OCI-LY3 (cell line): ENCODE data around the gene TMEM200B.
"Not testable (repeated sequence)": the region's sequence is repeated elsewhere in the genome, so short reads cannot be mapped to it uniquely, and the experiment has no call there.

ENCODE experiments used
- H2AFZ ChIP-seq: fragments of 200-600, 300-600 bp; shearing (Covaris generic); 2 replicates; pipeline ENCODE4 v1.6.0; 2014; ENCODE audit warnings: antibody characterized with exemption, low read depth, low read length
- H3K27ac ChIP-seq: fragments of 200-600, 300-600 bp; sonication (generic); 2 replicates; pipeline ENCODE4 v1.5.1; 2014; ENCODE audit warnings: mild to moderate bottlenecking, low read length, moderate library complexity, mixed read lengths
- H3K27me3 ChIP-seq: fragments of 200-600, 300-600 bp; sonication (generic); 2 replicates; pipeline ENCODE4 v1.6.1; 2014; ENCODE audit warnings: low read depth, low read length, mixed read lengths
- H3K36me3 ChIP-seq: fragments of 200-600, 300-600 bp; sonication (generic); replicated peaks from 2 replicates; pipeline ENCODE3; 2014; ENCODE audit warnings: low read depth, low read length, mixed read lengths
- H3K4me1 ChIP-seq: fragments of 300-600, 200-600 bp; sonication (generic); 2 replicates; pipeline ENCODE4 v1.6.1; 2014; ENCODE audit warnings: low read length, mixed read lengths
- H3K4me2 ChIP-seq: fragments of 200-600, 300-600 bp; sonication (generic); 2 replicates; pipeline ENCODE4 v1.6.1; 2014; ENCODE audit warnings: low read length, mixed read lengths
- H3K4me3 ChIP-seq: fragments of 300-600, 200-600 bp; sonication (generic); 2 replicates; pipeline ENCODE4 v1.5.1; 2014; ENCODE audit warnings: antibody characterized with exemption, mild to moderate bottlenecking, low read length, moderate library complexity
- H3K79me2 ChIP-seq: fragments of 300-600, 200-600 bp; shearing (Covaris generic); 2 replicates; pipeline ENCODE4 v1.6.1; 2014; ENCODE audit warnings: mild to moderate bottlenecking, low read length, mixed read lengths
- H3K9ac ChIP-seq: fragments of 300-600, 200-600 bp; shearing (Covaris generic); 2 replicates; pipeline ENCODE4 v1.6.0; 2014; ENCODE audit warnings: mild to moderate bottlenecking, low read length, moderate library complexity
- H3K9me3 ChIP-seq: fragments of 200-600, 300-600 bp; shearing (Covaris generic); 2 replicates; pipeline ENCODE4 v1.6.1; 2014; ENCODE audit warnings: low read length, mixed read lengths; ENCODE audit not compliant: insufficient read depth
- H4K20me1 ChIP-seq: fragments of 200-600, 300-600 bp; sonication (generic); 2 replicates; pipeline ENCODE4 v1.6.1; 2016; ENCODE audit warnings: low read length, mixed read lengths; ENCODE audit not compliant: insufficient read depth
- EZH2phosphoT487 ChIP-seq: fragments of 200-600 bp; shearing (Covaris generic); IDR thresholded peaks from 2 replicates; pipeline ENCODE4 v1.6.1; 2018; ENCODE audit warnings: antibody characterized with exemption, mixed run types, low read depth
- TF ChIP-seq, protein P1 (sequence below): fragments of 200-600, 300-600 bp; sonication (generic); IDR thresholded peaks from 2 replicates; pipeline ENCODE4 v1.5.1; 2014; ENCODE audit warnings: antibody characterized with exemption, low read length, low read depth

TMEM200B gene

DNA sequence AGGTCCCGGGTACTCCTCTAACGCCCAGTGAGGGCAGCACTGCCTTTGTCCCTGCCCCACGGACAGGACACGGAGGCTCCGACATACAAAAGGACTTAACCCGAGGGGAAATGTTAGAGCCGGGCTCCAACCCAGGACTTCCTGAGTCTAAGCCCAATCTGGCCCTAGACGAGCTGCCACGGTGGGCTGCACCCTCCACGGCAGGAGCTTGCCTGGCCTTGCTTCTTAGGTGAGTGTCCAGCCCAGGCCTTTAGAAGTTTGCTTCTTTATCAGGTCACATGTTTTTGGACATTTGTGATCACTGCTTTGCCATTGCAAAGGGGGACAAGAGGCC lies 11.0 kb upstream of the TMEM200B start:
- no peaks in the 10 kb centered on the region for H3K9me3 ChIP-seq
- H3K4me1 ChIP-seq, result no peaks in the 10 kb centered on the region
- no peaks in the 10 kb centered on the region for H3K79me2 ChIP-seq
- H2AFZ ChIP-seq, result no peak overlapping the region
- no peak overlapping the region for H3K27ac ChIP-seq
- no peaks in the 10 kb centered on the region for H4K20me1 ChIP-seq
- H3K36me3 ChIP-seq, result no peaks in the 10 kb centered on the region
- H3K9ac ChIP-seq, result no peak overlapping the region
- no peak for TF ChIP-seq EZH2phosphoT487
- TF ChIP-seq, protein P1, sequence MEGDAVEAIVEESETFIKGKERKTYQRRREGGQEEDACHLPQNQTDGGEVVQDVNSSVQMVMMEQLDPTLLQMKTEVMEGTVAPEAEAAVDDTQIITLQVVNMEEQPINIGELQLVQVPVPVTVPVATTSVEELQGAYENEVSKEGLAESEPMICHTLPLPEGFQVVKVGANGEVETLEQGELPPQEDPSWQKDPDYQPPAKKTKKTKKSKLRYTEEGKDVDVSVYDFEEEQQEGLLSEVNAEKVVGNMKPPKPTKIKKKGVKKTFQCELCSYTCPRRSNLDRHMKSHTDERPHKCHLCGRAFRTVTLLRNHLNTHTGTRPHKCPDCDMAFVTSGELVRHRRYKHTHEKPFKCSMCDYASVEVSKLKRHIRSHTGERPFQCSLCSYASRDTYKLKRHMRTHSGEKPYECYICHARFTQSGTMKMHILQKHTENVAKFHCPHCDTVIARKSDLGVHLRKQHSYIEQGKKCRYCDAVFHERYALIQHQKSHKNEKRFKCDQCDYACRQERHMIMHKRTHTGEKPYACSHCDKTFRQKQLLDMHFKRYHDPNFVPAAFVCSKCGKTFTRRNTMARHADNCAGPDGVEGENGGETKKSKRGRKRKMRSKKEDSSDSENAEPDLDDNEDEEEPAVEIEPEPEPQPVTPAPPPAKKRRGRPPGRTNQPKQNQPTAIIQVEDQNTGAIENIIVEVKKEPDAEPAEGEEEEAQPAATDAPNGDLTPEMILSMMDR, result no peak
- H3K4me2 ChIP-seq, result no peak overlapping the region
- no peak overlapping the region for H3K4me3 ChIP-seq
- H3K27me3 ChIP-seq, result no peaks in the 10 kb centered on the region

DNA sequence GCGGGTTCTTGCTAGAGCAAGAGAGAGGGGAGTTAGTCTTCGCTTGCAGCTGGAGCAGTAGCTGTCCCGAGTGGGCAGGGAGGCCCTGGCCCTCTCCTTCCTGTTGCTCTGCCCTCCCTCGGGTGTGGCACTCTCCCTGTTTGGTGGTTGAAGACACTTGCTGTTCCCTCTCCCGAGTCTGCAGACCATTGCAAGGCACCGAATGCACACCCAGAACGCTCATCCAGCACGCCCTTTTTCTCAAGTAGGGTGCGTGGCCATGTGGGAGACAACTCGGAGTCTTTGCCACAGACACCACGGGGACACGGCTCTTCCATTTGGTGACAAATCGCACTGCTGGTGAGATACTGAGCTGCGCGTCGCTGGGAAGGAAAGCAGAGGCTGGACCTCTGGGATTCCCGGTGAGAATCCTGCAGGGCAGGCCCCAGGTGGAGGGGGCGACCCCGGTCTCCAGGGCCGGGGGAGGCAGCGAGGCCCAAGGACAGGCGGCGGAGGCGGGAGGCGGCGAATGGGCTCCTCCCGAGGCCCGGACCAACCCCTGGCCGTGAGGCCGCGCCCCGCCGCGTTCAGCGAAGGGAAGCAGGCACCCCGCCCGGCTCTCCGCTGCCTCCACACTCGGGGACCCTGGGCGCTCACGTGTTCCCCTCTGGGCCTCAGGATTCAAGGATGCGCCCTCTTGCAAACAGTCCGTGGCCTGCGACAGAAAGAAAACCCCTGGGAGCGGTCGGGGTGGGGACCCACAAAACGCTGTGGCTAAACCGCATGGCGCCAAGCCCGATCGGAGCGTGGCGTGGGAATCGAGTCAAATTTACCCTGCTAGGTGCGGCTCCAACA lies 10.4 kb upstream of the TMEM200B start:
- no peaks in the 10 kb centered on the region for H3K27me3 ChIP-seq
- H3K4me1 ChIP-seq, result no peaks in the 10 kb centered on the region
- H2AFZ ChIP-seq, result no peak overlapping the region
- H3K4me3 ChIP-seq, result no peak overlapping the region
- TF ChIP-seq, protein P1, result no peak
- H3K4me2 ChIP-seq, result no peak overlapping the region
- no peaks in the 10 kb centered on the region for H3K36me3 ChIP-seq
- H3K79me2 ChIP-seq, result no peaks in the 10 kb centered on the region
- H3K9ac ChIP-seq, result no peak overlapping the region
- no peaks in the 10 kb centered on the region for H4K20me1 ChIP-seq
- H3K9me3 ChIP-seq, result no peaks in the 10 kb centered on the region
- H3K27ac ChIP-seq, result no peak overlapping the region

DNA sequence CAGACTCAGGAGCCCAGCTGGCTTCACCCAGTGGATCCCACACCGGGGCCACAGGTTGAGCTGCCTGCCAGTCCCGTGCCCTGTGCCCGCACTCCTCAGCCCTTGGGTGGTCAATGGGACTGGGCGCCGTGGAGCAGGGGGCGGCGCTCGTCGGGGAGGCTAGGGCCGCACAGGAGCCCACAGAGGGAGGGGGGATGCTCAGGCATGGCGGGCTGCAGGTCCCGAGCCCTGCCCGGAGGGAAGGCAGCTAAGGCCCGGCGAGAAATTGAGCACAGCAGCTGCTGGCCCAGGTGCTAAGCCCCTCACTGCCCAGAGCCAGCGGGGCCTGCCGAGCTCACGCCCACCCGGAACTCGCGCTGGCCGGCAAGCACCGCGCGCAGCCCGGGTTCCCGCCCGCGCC lies 7.4 kb upstream of the TMEM200B start:
- not testable (repeated sequence) for H3K4me3 ChIP-seq, H3K79me2 ChIP-seq, H2AFZ ChIP-seq, H4K20me1 ChIP-seq, H3K9me3 ChIP-seq, H3K36me3 ChIP-seq, H3K4me1 ChIP-seq, H3K9ac ChIP-seq, H3K4me2 ChIP-seq, H3K27me3 ChIP-seq, H3K27ac ChIP-seq

DNA sequence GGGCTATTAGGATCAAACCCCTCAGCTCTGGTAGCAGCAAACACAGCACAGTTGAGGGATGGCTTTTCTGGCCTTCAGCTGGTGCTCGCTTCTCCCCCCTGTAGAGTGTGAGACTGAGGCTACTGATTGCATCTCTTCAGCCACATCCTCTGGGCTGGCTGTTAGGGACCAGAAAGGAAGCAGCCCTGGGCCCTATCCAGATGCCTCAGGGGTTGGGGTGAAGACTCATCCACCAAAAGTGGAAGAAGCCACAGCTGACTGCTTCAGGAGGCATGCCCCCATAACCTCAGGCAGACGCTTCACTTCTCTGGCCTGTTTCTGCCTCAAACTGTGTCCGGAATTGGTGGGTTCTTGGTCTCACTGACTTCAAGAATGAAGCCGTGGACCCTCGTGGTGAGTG lies 6.2 kb upstream of the TMEM200B start:
- no peak overlapping the region for H2AFZ ChIP-seq
- H3K27me3 ChIP-seq, result no peaks in the 10 kb centered on the region
- no peaks in the 10 kb centered on the region for H3K79me2 ChIP-seq
- H4K20me1 ChIP-seq, result no peaks in the 10 kb centered on the region
- no peaks in the 10 kb centered on the region for H3K4me1 ChIP-seq
- H3K9me3 ChIP-seq, result no peaks in the 10 kb centered on the region
- no peak overlapping the region for H3K27ac ChIP-seq
- no peak overlapping the region for H3K4me2 ChIP-seq
- no peak overlapping the region for H3K9ac ChIP-seq
- no peaks in the 10 kb centered on the region for H3K36me3 ChIP-seq
- H3K4me3 ChIP-seq, result no peak overlapping the region
- TF ChIP-seq, protein P1, result no peak
- TF ChIP-seq EZH2phosphoT487, result no peak
